ENCODE data around the gene SEMA3G. TPM values are rescaled to one million over a fixed set of nuclear protein-coding genes. Genes with fewer than 3 reads are reported as not detected.

Gene SEMA3G
- total and polyA plus RNA-seq, 2 experiments from 2014 or later = 0.47 to 2.5 TPM

DNA sequence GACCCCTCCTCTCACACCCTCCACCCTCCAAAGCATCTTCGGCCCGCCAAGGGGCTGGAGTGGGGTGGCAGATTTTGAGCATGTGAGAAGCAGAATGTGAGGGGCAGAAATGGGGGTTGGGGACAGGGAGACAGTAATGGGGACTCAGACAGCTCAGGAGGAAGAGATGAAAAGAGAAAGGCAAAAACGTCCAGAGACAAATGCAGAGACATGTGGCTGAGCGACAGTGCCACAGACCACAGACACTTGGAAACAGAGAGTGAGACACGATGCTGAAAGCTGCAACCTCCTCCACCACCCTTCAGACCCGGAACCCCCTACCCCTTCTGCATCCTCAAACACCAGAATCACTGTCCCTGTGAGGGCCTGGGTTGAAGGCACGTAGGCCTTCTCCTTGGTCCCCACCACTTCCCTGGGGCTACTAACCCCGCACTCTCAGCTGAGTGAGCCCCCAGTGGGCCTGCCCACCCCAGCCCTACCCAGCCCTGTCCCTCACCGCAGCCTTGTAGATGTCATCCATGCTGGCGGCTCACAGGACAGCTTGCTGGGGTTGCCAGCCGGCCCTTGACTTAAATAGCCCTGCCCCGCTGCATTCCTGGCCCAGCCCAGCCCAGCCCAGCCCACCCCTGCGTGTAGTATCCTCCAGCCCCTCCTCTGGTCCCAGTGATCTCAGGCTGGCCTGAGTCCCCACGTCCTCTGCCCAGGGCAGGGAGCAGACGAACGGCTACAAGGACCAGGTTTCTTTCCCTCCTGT is 8.8 kb upstream of the SEMA3G start, which contains the start of gene TNNC1 (continued):
- TF ChIP-seq REST (IDR thresholded peaks at IDR 0.05; ENCODE audit: unreplicated experiment) (no peak), EZH2 (IDR thresholded peaks at IDR 0.05; ENCODE audit: low read depth, unreplicated experiment) (no peak), NANOG (IDR thresholded peaks at IDR 0.05; ENCODE audit: borderline replicate concordance) (no peak)
- TF ChIP-seq, protein P1, sequence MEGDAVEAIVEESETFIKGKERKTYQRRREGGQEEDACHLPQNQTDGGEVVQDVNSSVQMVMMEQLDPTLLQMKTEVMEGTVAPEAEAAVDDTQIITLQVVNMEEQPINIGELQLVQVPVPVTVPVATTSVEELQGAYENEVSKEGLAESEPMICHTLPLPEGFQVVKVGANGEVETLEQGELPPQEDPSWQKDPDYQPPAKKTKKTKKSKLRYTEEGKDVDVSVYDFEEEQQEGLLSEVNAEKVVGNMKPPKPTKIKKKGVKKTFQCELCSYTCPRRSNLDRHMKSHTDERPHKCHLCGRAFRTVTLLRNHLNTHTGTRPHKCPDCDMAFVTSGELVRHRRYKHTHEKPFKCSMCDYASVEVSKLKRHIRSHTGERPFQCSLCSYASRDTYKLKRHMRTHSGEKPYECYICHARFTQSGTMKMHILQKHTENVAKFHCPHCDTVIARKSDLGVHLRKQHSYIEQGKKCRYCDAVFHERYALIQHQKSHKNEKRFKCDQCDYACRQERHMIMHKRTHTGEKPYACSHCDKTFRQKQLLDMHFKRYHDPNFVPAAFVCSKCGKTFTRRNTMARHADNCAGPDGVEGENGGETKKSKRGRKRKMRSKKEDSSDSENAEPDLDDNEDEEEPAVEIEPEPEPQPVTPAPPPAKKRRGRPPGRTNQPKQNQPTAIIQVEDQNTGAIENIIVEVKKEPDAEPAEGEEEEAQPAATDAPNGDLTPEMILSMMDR (conservative IDR thresholded peaks at IDR 0.05; ENCODE audit: low read depth in 2 of 2) = no peak

- no peaks in the 10 kb centered on the region for H3F3A ChIP-seq (replicated peaks; ENCODE audit: low read depth)
- H3K79me2 ChIP-seq (replicated peaks; ENCODE audit: insufficient read depth) = peaks cover 21% of the 10 kb centered on the region
- Mint-ChIP-seq H3K4me3 (no peak overlapping the region), H3K9me3 (no peaks in the 10 kb centered on the region; the same call in 2 of the 3 replicates), H3K27ac (no peak overlapping the region), H3K36me3 (ENCODE audit: low read depth) (peaks cover 7% of the 10 kb centered on the region), H3K4me1 (peaks cover 36% of the 10 kb centered on the region), H3K27me3 (ENCODE audit: insufficient read depth, low read depth, poor library complexity) (peaks cover 15% of the 10 kb centered on the region)
- 0 out of 2 replicates have a peak, but pooled peaks cover 8% of the 10 kb centered on the region for H3K36me3 ChIP-seq (ENCODE audit: insufficient read depth)
- no peaks in the 10 kb centered on the region for H3K27me3 ChIP-seq (ENCODE audit: insufficient read depth)
- DNase-seq (ENCODE audit: low spot score) = no peak
- no peak for ATAC-seq
- H2AFZ ChIP-seq = no peak overlapping the region
- H3K4me2 ChIP-seq = no peak overlapping the region
- no peak overlapping the region for H3K4me3 ChIP-seq
- no peaks in the 10 kb centered on the region for H3K9me2 ChIP-seq (ENCODE audit: insufficient read depth)
- peaks cover 26% of the 10 kb centered on the region for H3K4me1 ChIP-seq (ENCODE audit: insufficient read depth)
- TF ChIP-seq EZH2phosphoT487 (IDR thresholded peaks at IDR 0.05; ENCODE audit: unreplicated experiment) (no peak), POLR2AphosphoS5 (IDR thresholded peaks at IDR 0.05; ENCODE audit: low read depth) (no peak), JUNB (IDR thresholded peaks at IDR 0.05; ENCODE audit: unreplicated experiment) (no peak)
- H4K20me1 ChIP-seq (replicated peaks; ENCODE audit: insufficient read depth) = peaks cover 9% of the 10 kb centered on the region
- no peak overlapping the region for H3K27ac ChIP-seq (ENCODE audit: low read depth)
These were observed 7.8 kb upstream of the SEMA3G start for GRCh38 chr3:52452570-52453221.

Data from GM23338 (cell line).